ENCODE data around the gene INAVA. TPM values are rescaled to one million over a fixed set of nuclear protein-coding genes. Genes with fewer than 3 reads are reported as not detected.
A peak's percentile ranks its signal among the peaks of the same experiment; 100 is the strongest.

The INAVA gene
- total and polyA plus RNA-seq, 2 of the 13 experiments (the other 11 are each of a cell fraction or from before 2014, with no cell fraction given): 6.0 to 13.5 TPM

DNA sequence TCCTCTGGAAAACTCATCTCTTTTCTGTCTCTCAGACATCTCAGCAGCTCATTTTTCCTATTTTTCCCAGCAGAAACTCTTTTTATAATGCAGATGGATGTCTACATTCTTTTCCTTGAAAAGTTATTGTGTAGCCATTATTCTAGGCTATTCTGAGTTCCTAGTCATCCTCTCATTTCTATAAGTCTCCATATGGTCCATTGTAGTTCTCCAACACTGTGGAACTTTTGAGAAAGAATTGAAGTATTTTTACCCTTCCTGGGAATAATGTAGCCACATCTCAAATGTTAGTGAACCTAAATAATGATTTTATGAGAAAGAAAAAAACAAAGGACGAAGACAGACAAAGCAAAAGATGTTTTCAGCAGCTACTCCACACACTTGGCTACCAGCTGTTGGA is 48.3 kb upstream of the INAVA start:
- no peaks in the 10 kb centered on the region; the same call in 1 of the 2 replicates for H3K4me1 ChIP-seq (ENCODE audit: insufficient read depth, low read length)
- H2AFZ ChIP-seq (ENCODE audit: low read length): no peak overlapping the region
- BruUV-seq (replicated peaks): no TSS peak
- H3K4me3 ChIP-seq (replicated peaks in 1 of 3; ENCODE audit: insufficient read depth in 1 of 3, low read depth in 2 of 3, low read length in 3 of 3): no peak overlapping the region
- POLR2A ChIA-PET: no interaction called here
- intact Hi-C loops (cut with micrococcal nuclease; ENCODE audit: unreplicated experiment): no loop called here
- no peak overlapping the region for H3K9ac ChIP-seq (ENCODE audit: insufficient read depth, low read depth, low read length)
- H3K27me3 ChIP-seq (ENCODE audit: control insufficient read depth in 1 of 2, insufficient read depth in 2 of 2, low read length in 2 of 2): no peaks in the 10 kb centered on the region; a peak in 1 of 5 replicates
- H4K20me1 ChIP-seq (ENCODE audit: insufficient read depth, low read length): no peaks in the 10 kb centered on the region
- H3K79me2 ChIP-seq (ENCODE audit: insufficient read depth, low read length): no peaks in the 10 kb centered on the region
- CTCF ChIA-PET (ENCODE audit: low intra/inter-chr PET ratio, low total read pairs): no interaction called here
- FAIRE-seq (no peak), ATAC-seq (no peak), DNase-seq (ENCODE audit: low spot score) (no peak)
- TF ChIP-seq IRX3 (CRISPR knock-in tag; IDR thresholded peaks at IDR 0.05; ENCODE audit: borderline replicate concordance, low read depth): no peak
- H3K36me3 ChIP-seq (replicated peaks in 1 of 2; ENCODE audit: control insufficient read depth in 1 of 2, insufficient read depth in 2 of 2, low read length in 2 of 2): peaks cover 4 to 36% of the 10 kb centered on the region in 2 experiments; a peak in 4 of 5 replicates
- in situ Hi-C loops (cut with HindIII; ENCODE audit: extremely low pct_ligation_motif_present, low pct_unique_long_range_greater_than_20kb): no loop called here
- H3K27ac ChIP-seq (ENCODE audit: extremely low read length, insufficient read depth, low read length): no peak overlapping the region
- no peak overlapping the region for H3K4me2 ChIP-seq (ENCODE audit: low read depth, low read length)
- WGBS (ENCODE audit: low lambda C conversion rate): 95% methylated on average over 1 of the region's 1 CpG
- H3K9me3 ChIP-seq (ENCODE audit: low read length): no peaks in the 10 kb centered on the region

DNA sequence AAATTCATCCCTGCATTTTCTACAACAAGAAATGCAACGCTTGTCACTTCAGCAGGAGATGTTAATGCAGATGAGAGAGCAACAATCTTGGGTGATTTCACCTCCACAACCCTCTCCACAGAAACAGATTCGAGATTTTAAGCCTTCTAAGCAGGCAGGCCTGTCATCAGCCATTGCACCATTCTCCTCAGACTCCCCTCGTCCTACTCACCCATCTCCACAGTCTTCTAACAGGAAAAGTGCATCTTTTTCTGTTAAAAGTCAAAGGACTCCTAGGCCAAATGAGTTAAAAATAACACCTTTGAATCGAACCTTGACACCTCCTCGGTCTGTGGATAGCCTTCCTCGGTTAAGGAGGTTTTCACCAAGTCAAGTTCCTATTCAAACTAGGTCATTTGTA is 45.3 kb upstream of the INAVA start:
- intact Hi-C loops (cut with micrococcal nuclease; ENCODE audit: unreplicated experiment): no loop called here
- BruUV-seq (replicated peaks): TSS peak; percentile 36
- no peak for TF ChIP-seq CCAR2 (optimal IDR thresholded peaks at IDR 0.05; ENCODE audit: low read depth, low read length)
- TF ChIP-seq ZFP62 (CRISPR knock-in tag; IDR thresholded peaks at IDR 0.05): no peak
- no peak for TF ChIP-seq ARNTL (CRISPR knock-in tag; IDR thresholded peaks at IDR 0.05)
- TF ChIP-seq MBD4 (IDR thresholded peaks at IDR 0.05; ENCODE audit: borderline replicate concordance, low read length): no peak
- TF ChIP-seq IRX3 (CRISPR knock-in tag; IDR thresholded peaks at IDR 0.05; ENCODE audit: borderline replicate concordance, low read depth): no peak
- no peak for TF ChIP-seq ZNF230 (CRISPR knock-in tag; IDR thresholded peaks at IDR 0.05)
- no peak for TF ChIP-seq CBFB (CRISPR knock-in tag; IDR thresholded peaks at IDR 0.05)
- TF ChIP-seq, protein P1, sequence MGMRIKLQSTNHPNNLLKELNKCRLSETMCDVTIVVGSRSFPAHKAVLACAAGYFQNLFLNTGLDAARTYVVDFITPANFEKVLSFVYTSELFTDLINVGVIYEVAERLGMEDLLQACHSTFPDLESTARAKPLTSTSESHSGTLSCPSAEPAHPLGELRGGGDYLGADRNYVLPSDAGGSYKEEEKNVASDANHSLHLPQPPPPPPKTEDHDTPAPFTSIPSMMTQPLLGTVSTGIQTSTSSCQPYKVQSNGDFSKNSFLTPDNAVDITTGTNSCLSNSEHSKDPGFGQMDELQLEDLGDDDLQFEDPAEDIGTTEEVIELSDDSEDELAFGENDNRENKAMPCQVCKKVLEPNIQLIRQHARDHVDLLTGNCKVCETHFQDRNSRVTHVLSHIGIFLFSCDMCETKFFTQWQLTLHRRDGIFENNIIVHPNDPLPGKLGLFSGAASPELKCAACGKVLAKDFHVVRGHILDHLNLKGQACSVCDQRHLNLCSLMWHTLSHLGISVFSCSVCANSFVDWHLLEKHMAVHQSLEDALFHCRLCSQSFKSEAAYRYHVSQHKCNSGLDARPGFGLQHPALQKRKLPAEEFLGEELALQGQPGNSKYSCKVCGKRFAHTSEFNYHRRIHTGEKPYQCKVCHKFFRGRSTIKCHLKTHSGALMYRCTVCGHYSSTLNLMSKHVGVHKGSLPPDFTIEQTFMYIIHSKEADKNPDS (CRISPR knock-in tag; IDR thresholded peaks at IDR 0.05): no peak
- no peak for TF ChIP-seq MNT (IDR thresholded peaks at IDR 0.05)
- TF ChIP-seq ZNF224 (CRISPR knock-in tag; IDR thresholded peaks at IDR 0.05): no peak
- TF ChIP-seq RNF219 (CRISPR knock-in tag; IDR thresholded peaks at IDR 0.05): no peak
- no peak for TF ChIP-seq HOXA9 (CRISPR knock-in tag; IDR thresholded peaks at IDR 0.05; ENCODE audit: borderline replicate concordance)
- no peak for TF ChIP-seq SUZ12 (IDR thresholded peaks at IDR 0.05; ENCODE audit: low read depth, low read length)
- TF ChIP-seq ZIK1 (CRISPR knock-in tag; IDR thresholded peaks at IDR 0.05; ENCODE audit: borderline replicate concordance, low read depth): no peak

More for the DNA sequence above, 45.3 kb upstream of the INAVA start:
- DNase-seq (ENCODE audit: low spot score): no peak
- no peak for FAIRE-seq
- H3K9ac ChIP-seq (ENCODE audit: insufficient read depth, low read depth, low read length): no peak overlapping the region
- CTCF ChIA-PET (ENCODE audit: low intra/inter-chr PET ratio, low total read pairs): no interaction called here
- in situ Hi-C loops (cut with HindIII; ENCODE audit: extremely low pct_ligation_motif_present, low pct_unique_long_range_greater_than_20kb): no loop called here
- no peaks in the 10 kb centered on the region for H3K79me2 ChIP-seq (ENCODE audit: insufficient read depth, low read length)
- H3K4me2 ChIP-seq (ENCODE audit: low read depth, low read length): no peak overlapping the region
- H3K36me3 ChIP-seq (replicated peaks in 1 of 2; ENCODE audit: control insufficient read depth in 1 of 2, insufficient read depth in 2 of 2, low read length in 2 of 2): peaks cover 4 to 31% of the 10 kb centered on the region in 2 experiments; a peak in 4 of 5 replicates
- no peak overlapping the region for H3K4me3 ChIP-seq (replicated peaks in 1 of 3; ENCODE audit: insufficient read depth in 1 of 3, low read depth in 2 of 3, low read length in 3 of 3)
- no peak for ATAC-seq
- H3K4me1 ChIP-seq (ENCODE audit: insufficient read depth, low read length): no peaks in the 10 kb centered on the region; the same call in 1 of the 2 replicates
- POLR2A ChIA-PET: no interaction called here
- H3K27ac ChIP-seq (ENCODE audit: extremely low read length, insufficient read depth, low read length): no peak overlapping the region
- no peak overlapping the region for H2AFZ ChIP-seq (ENCODE audit: low read length)
- no peaks in the 10 kb centered on the region; a peak in 1 of 5 replicates for H3K27me3 ChIP-seq (ENCODE audit: control insufficient read depth in 1 of 2, insufficient read depth in 2 of 2, low read length in 2 of 2)
- WGBS (ENCODE audit: low lambda C conversion rate): 89% methylated on average over 6 of the region's 6 CpGs
- no peaks in the 10 kb centered on the region for H4K20me1 ChIP-seq (ENCODE audit: insufficient read depth, low read length)
- H3K9me3 ChIP-seq (ENCODE audit: low read length): no peaks in the 10 kb centered on the region
